ENCODE data around the gene TCAP.

Gene TCAP

DNA sequence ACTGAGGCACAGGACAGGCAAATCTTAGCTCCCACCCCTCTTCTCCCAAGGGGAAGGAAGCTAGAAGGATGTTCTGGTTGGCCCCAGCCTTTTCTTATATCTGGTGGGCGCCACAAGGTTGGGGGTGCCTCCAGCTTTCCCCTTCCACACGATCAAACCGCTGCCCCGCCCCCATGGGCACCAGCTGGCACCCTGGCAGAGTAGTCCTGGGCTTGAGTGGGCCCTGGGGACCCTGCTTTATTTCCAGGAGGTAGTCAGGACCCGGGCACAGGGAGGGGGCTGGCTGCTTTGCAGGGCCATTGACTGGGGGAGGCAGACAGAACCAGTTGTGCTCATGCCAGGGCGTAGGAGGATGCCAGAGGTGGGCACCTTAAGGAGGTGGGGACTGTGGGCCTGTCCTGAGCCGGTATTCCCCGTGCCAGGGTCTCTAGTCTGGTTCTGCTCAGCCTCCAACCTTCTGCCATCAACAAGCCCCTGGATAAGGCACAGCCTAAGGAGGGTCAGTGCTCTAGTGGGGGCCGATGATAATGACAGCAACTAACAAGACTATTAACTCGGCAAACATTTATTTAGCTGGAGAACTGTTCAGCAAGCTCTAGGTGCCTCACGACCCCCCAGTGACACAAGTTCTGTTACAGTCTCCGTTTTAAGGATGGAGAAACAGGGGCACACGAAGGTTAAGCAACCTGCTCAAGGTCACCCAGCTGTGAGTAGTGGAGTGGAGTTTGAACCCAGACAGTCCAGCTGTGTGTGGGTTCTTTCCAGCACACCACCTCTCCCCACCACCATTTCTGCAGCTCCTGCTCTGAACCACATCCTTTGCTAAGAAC lies 46.0 kb upstream of the TCAP start:
- Histone ChIP-seq H3K9me2 (replicated peaks; ENCODE audit: insufficient read depth, low read length) (no peaks in the 10 kb centered on the region), H3K36me3 (replicated peaks; ENCODE audit: insufficient read depth, low read length) (no peaks in the 10 kb centered on the region), H3K9ac (ENCODE audit: low read length) (no peak overlapping the region; the same call in 1 of the 2 replicates), H3K4me1 (ENCODE audit: low read length) (peaks cover 20% of the 10 kb centered on the region), H2AFZ (ENCODE audit: low read length) (peak overlapping the region; percentile 51), H3K27me3 (replicated peaks; ENCODE audit: insufficient read depth, low read length) (peaks cover 13% of the 10 kb centered on the region), H3F3A (ENCODE audit: insufficient read depth, low read length) (peaks cover 10% of the 10 kb centered on the region; the same call in 1 of the 2 replicates), H3K4me3 (ENCODE audit: low read length) (no peak overlapping the region), H3K27ac (ENCODE audit: low read length) (no peak overlapping the region), H3K79me2 (ENCODE audit: low read length) (no peaks in the 10 kb centered on the region), H3K9me3 (replicated peaks; ENCODE audit: insufficient read depth, low read length) (no peaks in the 10 kb centered on the region), H3K4me2 (ENCODE audit: low read depth, low read length) (peak overlapping the region; percentile 91), H4K20me1 (ENCODE audit: insufficient read depth, low read length) (no peaks in the 10 kb centered on the region)
- TF ChIP-seq EZH2phosphoT487 (IDR thresholded peaks at IDR 0.05; ENCODE audit: low read length) (no peak), EZH2 (optimal IDR thresholded peaks at IDR 0.05; ENCODE audit: low read depth, low read length) (no peak)
- TF ChIP-seq, protein P1, sequence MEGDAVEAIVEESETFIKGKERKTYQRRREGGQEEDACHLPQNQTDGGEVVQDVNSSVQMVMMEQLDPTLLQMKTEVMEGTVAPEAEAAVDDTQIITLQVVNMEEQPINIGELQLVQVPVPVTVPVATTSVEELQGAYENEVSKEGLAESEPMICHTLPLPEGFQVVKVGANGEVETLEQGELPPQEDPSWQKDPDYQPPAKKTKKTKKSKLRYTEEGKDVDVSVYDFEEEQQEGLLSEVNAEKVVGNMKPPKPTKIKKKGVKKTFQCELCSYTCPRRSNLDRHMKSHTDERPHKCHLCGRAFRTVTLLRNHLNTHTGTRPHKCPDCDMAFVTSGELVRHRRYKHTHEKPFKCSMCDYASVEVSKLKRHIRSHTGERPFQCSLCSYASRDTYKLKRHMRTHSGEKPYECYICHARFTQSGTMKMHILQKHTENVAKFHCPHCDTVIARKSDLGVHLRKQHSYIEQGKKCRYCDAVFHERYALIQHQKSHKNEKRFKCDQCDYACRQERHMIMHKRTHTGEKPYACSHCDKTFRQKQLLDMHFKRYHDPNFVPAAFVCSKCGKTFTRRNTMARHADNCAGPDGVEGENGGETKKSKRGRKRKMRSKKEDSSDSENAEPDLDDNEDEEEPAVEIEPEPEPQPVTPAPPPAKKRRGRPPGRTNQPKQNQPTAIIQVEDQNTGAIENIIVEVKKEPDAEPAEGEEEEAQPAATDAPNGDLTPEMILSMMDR (IDR thresholded peaks at IDR 0.05; ENCODE audit: low read length): no peak
- no peak for DNase-seq

DNA sequence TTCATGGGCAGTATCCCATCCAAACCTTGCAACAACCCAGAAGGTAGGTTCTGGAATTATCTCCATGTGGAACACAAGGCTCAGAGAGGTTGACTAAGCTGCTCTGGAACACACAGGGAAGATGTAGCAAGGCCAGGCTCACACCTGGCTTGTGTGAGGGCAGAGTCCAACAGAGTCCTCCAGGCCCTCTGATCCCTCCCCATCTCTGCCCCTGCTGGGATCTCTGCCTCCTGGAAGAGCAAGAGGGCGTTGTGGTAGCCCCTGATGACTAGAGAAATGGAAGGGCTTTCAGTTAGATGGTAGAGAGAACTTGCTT lies 45.4 kb upstream of the TCAP start:
- H3K9ac ChIP-seq (ENCODE audit: low read length): no peak overlapping the region
- no peak overlapping the region for H2AFZ ChIP-seq (ENCODE audit: low read length)
- no peaks in the 10 kb centered on the region for H3K79me2 ChIP-seq (ENCODE audit: low read length)
- TF ChIP-seq, protein P1 (IDR thresholded peaks at IDR 0.05; ENCODE audit: low read length): no peak
- no peak for TF ChIP-seq EZH2 (optimal IDR thresholded peaks at IDR 0.05; ENCODE audit: low read depth, low read length)
- TF ChIP-seq EZH2phosphoT487 (IDR thresholded peaks at IDR 0.05; ENCODE audit: low read length): no peak
- H3K27ac ChIP-seq (ENCODE audit: low read length): no peak overlapping the region
- H3K4me2 ChIP-seq (ENCODE audit: low read depth, low read length): no peak overlapping the region
- DNase-seq: no peak
- no peaks in the 10 kb centered on the region for H4K20me1 ChIP-seq (ENCODE audit: insufficient read depth, low read length)
- no peaks in the 10 kb centered on the region for H3K36me3 ChIP-seq (replicated peaks; ENCODE audit: insufficient read depth, low read length)
- H3K27me3 ChIP-seq (replicated peaks; ENCODE audit: insufficient read depth, low read length): peaks cover 13% of the 10 kb centered on the region
- no peaks in the 10 kb centered on the region for H3K9me2 ChIP-seq (replicated peaks; ENCODE audit: insufficient read depth, low read length)
- H3F3A ChIP-seq (ENCODE audit: insufficient read depth, low read length): peaks cover 10% of the 10 kb centered on the region; the same call in 1 of the 2 replicates
- no peak overlapping the region for H3K4me3 ChIP-seq (ENCODE audit: low read length)
- no peaks in the 10 kb centered on the region for H3K9me3 ChIP-seq (replicated peaks; ENCODE audit: insufficient read depth, low read length)
- peaks cover 20% of the 10 kb centered on the region for H3K4me1 ChIP-seq (ENCODE audit: low read length)

DNA sequence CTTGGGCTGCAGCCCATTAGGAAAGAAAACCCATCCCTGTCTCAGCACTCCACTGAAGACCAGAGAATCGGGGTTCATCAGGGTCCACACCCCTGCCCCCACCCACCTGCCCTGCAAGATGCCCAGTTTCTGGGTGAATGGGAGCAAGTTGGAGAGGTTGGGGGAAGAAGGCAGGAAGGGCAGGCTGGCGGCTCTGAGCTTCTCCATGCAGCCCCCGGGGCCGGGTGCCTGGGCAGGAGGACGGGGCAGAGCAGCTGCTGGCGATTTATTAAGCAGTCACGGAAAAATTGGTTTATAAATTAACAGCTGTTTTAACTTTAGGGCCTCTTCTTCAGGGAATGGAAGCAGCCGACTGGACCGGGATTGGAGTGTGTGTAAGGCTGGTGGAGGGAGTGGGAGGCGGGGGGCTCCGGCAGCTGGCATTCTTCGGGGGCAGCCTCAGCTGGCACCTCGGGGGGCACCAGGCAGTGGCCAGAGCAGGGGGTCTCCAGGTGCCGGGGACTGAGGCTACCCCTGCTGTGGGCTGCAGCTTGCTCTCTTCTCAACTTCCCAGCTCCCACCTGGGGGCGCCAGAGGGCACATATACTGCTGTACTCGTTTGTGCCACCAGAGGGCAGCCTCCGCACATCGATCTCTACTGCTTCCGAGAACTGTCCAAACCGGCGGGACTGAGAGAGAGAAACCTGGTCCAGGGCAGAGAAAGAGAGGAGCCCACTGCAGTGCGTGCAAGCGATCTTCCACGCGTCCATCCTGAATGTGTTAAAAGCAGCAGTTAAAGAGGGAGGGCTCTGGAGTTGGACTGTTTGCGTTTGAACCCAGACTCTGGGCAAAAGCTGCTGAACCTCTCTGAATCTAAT lies 43.4 kb upstream of the TCAP start:
- no peaks in the 10 kb centered on the region for H4K20me1 ChIP-seq (ENCODE audit: insufficient read depth, low read length)
- H3K4me1 ChIP-seq (ENCODE audit: low read length): peaks cover 20% of the 10 kb centered on the region
- no peaks in the 10 kb centered on the region for H3K9me2 ChIP-seq (replicated peaks; ENCODE audit: insufficient read depth, low read length)
- peak overlapping the region; percentile 48 for H3K4me3 ChIP-seq (ENCODE audit: low read length)
- DNase-seq: peak; percentile 83
- H3K9me3 ChIP-seq (replicated peaks; ENCODE audit: insufficient read depth, low read length): no peaks in the 10 kb centered on the region
- H3K27me3 ChIP-seq (replicated peaks; ENCODE audit: insufficient read depth, low read length): peaks cover 23% of the 10 kb centered on the region
- H3K36me3 ChIP-seq (replicated peaks; ENCODE audit: insufficient read depth, low read length): no peaks in the 10 kb centered on the region
- peaks cover 10% of the 10 kb centered on the region; the same call in 1 of the 2 replicates for H3F3A ChIP-seq (ENCODE audit: insufficient read depth, low read length)
- H3K27ac ChIP-seq (ENCODE audit: low read length): peak overlapping the region; percentile 41; the same call in 1 of the 2 replicates
- TF ChIP-seq, protein P1 (IDR thresholded peaks at IDR 0.05; ENCODE audit: low read length): peak; percentile 100
- TF ChIP-seq EZH2 (optimal IDR thresholded peaks at IDR 0.05; ENCODE audit: low read depth, low read length) (no peak), EZH2phosphoT487 (IDR thresholded peaks at IDR 0.05; ENCODE audit: low read length) (no peak)
- H3K4me2 ChIP-seq (ENCODE audit: low read depth, low read length): peak overlapping the region; percentile 87
- peak overlapping the region; percentile 13; the same call in 1 of the 2 replicates for H3K9ac ChIP-seq (ENCODE audit: low read length)
- H2AFZ ChIP-seq (ENCODE audit: low read length): peak overlapping the region; percentile 73
- H3K79me2 ChIP-seq (ENCODE audit: low read length): no peaks in the 10 kb centered on the region
